Spleen (tissue), 7 donors: Measurements from ENCODE around the gene APOL4.

Source experiments
- CTCF ChIP-seq, 11 experiments: fragments of 200-600 bp in 7 of 11; fragments of 450-650 bp in 4 of 11; sonication (generic) in 4 of 11; IDR thresholded peaks in 8 of 11; conservative IDR thresholded peaks in 3 of 11; 1 replicate in 7 of 11; 2 replicates in 4 of 11; pipeline versions ENCODE4 v1.4.0 to v1.8.0; 2016 to 2021; ENCODE audit warnings: antibody characterized with exemption in 11 of 11, inconsistent platforms in 4 of 11, mild to moderate bottlenecking in 1 of 11
- POLR2AphosphoS5 ChIP-seq, 3 donors: sonication (generic); formaldehyde crosslinking; IDR thresholded peaks; one replicate each; pipeline ENCODE4 v1.5.1; 2017; ENCODE audit warnings: antibody characterized with exemption in 3 of 3
- donor health status: DM: no; HTN: no; CAD: no; lungs with moderate emphysema.
- donor health status: DM: no; HTN: no; CAD: no.
- donor health status: DM: no; HTN: no; CAD: no.

GRCh38 chr22:36225333-36225922, 23.8 kb upstream of the APOL4 start:
- no peak for TF ChIP-seq POLR2AphosphoS5 (IDR thresholded peaks at IDR 0.05)
- TF ChIP-seq CTCF (IDR thresholded peaks at IDR 0.05 in 8 of 11, conservative IDR thresholded peaks at IDR 0.05 in 3 of 11): no peak
